Uterus (tissue), 4 donors: Measurements from ENCODE around the gene KCNE2. TPM values are rescaled to one million over a fixed set of nuclear protein-coding genes. Genes with fewer than 3 reads are reported as not detected.
A peak's percentile ranks its signal among the peaks of the same experiment; 100 is the strongest.

Experiments used
- DNase-seq, 2 donors: peaks; one replicate each; pipeline ENCODE4 v3.0.0-alpha.2; 2019 to 2020
- H3K27ac ChIP-seq, 2 donors: fragments of 200-600 bp; sonication (generic); 1 replicate in 1 of 2; 2 replicates in 1 of 2; pipeline ENCODE4 v1.5.1; 2016 to 2018
- H3K27me3 ChIP-seq, 2 donors: fragments of 200-600 bp; sonication (generic); one replicate each; pipeline ENCODE4 v1.5.1; 2018 to 2019; ENCODE audit warnings: control low read depth in 1 of 2
- H3K36me3 ChIP-seq, 2 donors: fragments of 200-600 bp; sonication (generic); one replicate each; pipeline ENCODE4 v1.5.1; 2019; ENCODE audit warnings: control low read depth in 1 of 2
- H3K4me1 ChIP-seq, 2 donors: fragments of 200-600 bp; sonication (generic); one replicate each; pipeline ENCODE4 v1.5.1; 2018 to 2019; ENCODE audit warnings: control low read depth in 1 of 2
- H3K4me3 ChIP-seq, 2 donors: fragments of 200-600 bp; sonication (generic); 1 replicate in 1 of 2; 2 replicates in 1 of 2; pipeline ENCODE4 v1.5.1; 2018 to 2019; ENCODE audit warnings: mild to moderate bottlenecking in 1 of 2
- H3K9me3 ChIP-seq, 2 donors: fragments of 200-600 bp; sonication (generic); one replicate each; pipeline ENCODE4 v1.5.1; 2019; ENCODE audit warnings: control low read depth in 1 of 2
- CTCF ChIP-seq, 4 experiments: fragments of 200-600 bp in 2 of 4; fragments of 450-650 bp in 2 of 4; sonication (generic) in 2 of 4; IDR thresholded peaks; one replicate each; pipeline ENCODE4 v1.5.1; 2016 to 2019; ENCODE audit warnings: antibody characterized with exemption in 4 of 4, mild to moderate bottlenecking in 2 of 4, moderate library complexity in 1 of 4
- POLR2A ChIP-seq, 2 donors: fragments of 450-650 bp; IDR thresholded peaks; one replicate each; pipeline ENCODE4 v1.6.1; 2016; ENCODE audit warnings: antibody characterized with exemption in 2 of 2, mild to moderate bottlenecking in 1 of 2, moderate library complexity in 1 of 2
- intact Hi-C: fragments of 100-400 bp; cut with DNase I; formaldehyde crosslinking; loops from one replicate; pipeline ENCODE4 v1.15.1; 2023; ENCODE audit warnings: low total_unique reads
- total RNA-seq, 4 donors: library from RNA; depleted of rRNA in 3 of 4; stranded (reverse); fragments of >200 nt in 3 of 4; gene quantifications; one replicate each; pipeline versions ENCODE4 v1.1.0 to v1.2.4, GENCODE V29; 2014 to 2023
- donor health status: DM: yes; HTN: yes; CAD: no.

Gene KCNE2
- total RNA-seq, 4 donors from 2014 or later: 0.85 TPM; not detected in 3

DNA sequence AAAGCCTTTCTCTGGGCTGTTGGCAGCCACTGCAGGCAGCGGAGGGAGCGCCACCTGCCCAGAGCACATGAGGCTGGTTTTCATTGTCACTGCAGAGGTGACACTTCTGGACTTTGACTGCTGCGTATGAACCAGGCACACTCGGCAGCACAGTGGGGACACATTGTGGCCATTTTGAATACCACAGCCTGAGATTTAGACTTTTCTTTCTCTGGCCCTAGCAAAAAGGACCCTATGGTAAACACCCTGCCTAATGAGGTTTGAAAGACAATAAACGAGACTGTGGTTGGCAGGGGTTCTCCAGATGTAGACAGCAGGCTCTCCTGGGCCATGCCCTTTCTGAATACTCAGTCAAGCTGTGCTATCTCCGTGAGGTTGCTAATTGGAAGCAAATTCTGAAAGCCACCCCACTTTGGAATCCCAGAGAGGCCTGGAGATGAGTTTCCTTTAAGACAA lies 12.0 kb upstream of the KCNE2 start:
- no peak for DNase-seq
- TF ChIP-seq POLR2A (IDR thresholded peaks at IDR 0.05): no peak
- TF ChIP-seq CTCF (IDR thresholded peaks at IDR 0.05): peak; percentile 29 to 77 (median 58)
- no peaks in the 10 kb centered on the region for H3K36me3 ChIP-seq
- no peaks in the 10 kb centered on the region for H3K9me3 ChIP-seq
- H3K27ac ChIP-seq: no peak overlapping the region
- intact Hi-C loops: no loop called here
- H3K4me3 ChIP-seq: no peak overlapping the region
- H3K4me1 ChIP-seq: no peaks in the 10 kb centered on the region
- H3K27me3 ChIP-seq: no peaks in the 10 kb centered on the region

DNA sequence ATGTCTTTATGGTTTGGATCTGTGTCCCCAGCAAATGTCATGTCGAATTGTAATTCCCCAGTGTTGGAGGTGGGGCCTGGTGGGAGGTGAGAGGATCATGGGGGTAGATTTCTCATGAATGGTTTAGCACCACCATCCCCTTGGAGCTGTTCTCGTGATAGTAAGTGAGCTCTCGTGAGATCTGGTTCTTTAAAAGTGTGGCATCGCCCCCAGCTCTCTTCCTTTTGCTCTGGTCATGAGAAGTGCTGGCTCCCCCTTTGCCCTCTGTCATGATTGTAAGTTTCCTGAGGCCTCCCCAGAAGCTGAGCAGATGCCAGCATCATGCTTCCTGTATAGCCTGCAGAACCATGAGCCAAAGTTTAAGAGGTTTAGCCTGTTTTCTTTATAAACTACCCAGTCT lies 11.2 kb upstream of the KCNE2 start:
- Histone ChIP-seq H3K4me1 (no peaks in the 10 kb centered on the region), H3K4me3 (no peak overlapping the region), H3K27me3 (no peaks in the 10 kb centered on the region), H3K9me3 (no peaks in the 10 kb centered on the region), H3K27ac (no peak overlapping the region), H3K36me3 (no peaks in the 10 kb centered on the region)
- no peak for DNase-seq
- intact Hi-C loops: no loop called here
- TF ChIP-seq CTCF (IDR thresholded peaks at IDR 0.05) (no peak), POLR2A (IDR thresholded peaks at IDR 0.05) (no peak)

DNA sequence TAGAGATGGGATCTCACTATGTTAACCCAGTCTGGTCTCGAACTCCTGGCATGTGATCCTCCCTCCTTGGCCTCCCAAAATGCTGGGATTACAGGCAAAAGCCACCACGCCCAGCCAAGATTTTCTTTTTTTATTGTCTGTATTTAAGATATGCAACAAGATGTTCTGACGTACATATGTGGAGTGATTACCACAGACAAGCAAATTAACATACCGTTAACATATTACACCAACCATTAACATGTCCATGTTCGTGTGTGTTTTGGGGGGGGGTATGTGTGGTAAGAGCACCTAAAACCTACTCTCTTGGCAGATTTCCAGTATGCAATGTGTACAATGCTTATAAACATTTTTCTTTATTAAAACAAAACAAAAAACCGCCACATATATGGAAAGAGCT lies 10.6 kb upstream of the KCNE2 start:
- H3K36me3 ChIP-seq: no peaks in the 10 kb centered on the region
- intact Hi-C loops: no loop called here
- no peak overlapping the region for H3K27ac ChIP-seq
- TF ChIP-seq CTCF (IDR thresholded peaks at IDR 0.05): no peak
- no peak for TF ChIP-seq POLR2A (IDR thresholded peaks at IDR 0.05)
- DNase-seq: no peak
- no peaks in the 10 kb centered on the region for H3K9me3 ChIP-seq
- H3K4me1 ChIP-seq: no peaks in the 10 kb centered on the region
- no peak overlapping the region for H3K4me3 ChIP-seq
- H3K27me3 ChIP-seq: no peaks in the 10 kb centered on the region

GRCh38 chr21:34354836-34355235 lies 9.0 kb upstream of the KCNE2 start:
- H3K36me3 ChIP-seq: no peaks in the 10 kb centered on the region
- H3K27ac ChIP-seq: no peak overlapping the region
- no peaks in the 10 kb centered on the region for H3K9me3 ChIP-seq
- H3K27me3 ChIP-seq: no peaks in the 10 kb centered on the region
- H3K4me3 ChIP-seq: no peak overlapping the region
- intact Hi-C loops: no loop called here
- DNase-seq: no peak
- no peaks in the 10 kb centered on the region for H3K4me1 ChIP-seq
- TF ChIP-seq CTCF (IDR thresholded peaks at IDR 0.05) (no peak), POLR2A (IDR thresholded peaks at IDR 0.05) (no peak)

DNA sequence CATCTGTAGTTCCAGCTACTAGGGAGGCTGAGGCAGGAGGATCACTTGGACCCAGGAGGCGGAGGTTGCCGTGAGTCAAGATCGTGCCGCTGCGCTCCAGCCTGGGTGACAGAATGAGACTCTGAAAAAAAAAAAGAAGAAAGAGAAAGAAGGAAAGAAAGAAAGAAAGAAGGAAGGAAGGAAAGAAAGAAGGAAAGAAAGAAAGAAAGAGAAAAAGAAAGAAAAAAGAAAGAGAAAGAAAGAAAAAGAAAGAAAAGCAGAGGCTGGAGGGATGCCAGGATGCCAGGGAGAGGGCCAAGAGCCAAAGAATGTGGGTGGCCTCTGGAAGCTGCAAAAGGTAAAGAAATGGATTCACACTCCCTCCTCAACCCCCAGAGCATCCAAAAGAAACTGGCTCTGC lies 8.2 kb upstream of the KCNE2 start:
- H3K4me3 ChIP-seq: no peak overlapping the region
- H3K4me1 ChIP-seq: no peaks in the 10 kb centered on the region
- H3K27me3 ChIP-seq: no peaks in the 10 kb centered on the region
- TF ChIP-seq CTCF (IDR thresholded peaks at IDR 0.05) (no peak), POLR2A (IDR thresholded peaks at IDR 0.05) (no peak)
- H3K9me3 ChIP-seq: no peaks in the 10 kb centered on the region
- intact Hi-C loops: no loop called here
- no peaks in the 10 kb centered on the region for H3K36me3 ChIP-seq
- DNase-seq: no peak
- H3K27ac ChIP-seq: no peak overlapping the region
